ENCODE data around the gene IL24. TPM values are rescaled to one million over a fixed set of nuclear protein-coding genes. Genes with fewer than 3 reads are reported as not detected.
A peak's percentile ranks its signal among the peaks of the same experiment; 100 is the strongest.

The IL24 gene
- total RNA-seq, 1 donor from 2014 or later = not detected

GRCh38 chr1:206863266-206863665 lies 34.0 kb upstream of the IL24 start:
- Histone ChIP-seq H3K4me1 (peaks cover 7% of the 10 kb centered on the region), H3K4me3 (no peak overlapping the region), H3K27ac (no peak overlapping the region), H3K27me3 (ENCODE audit: low read depth) (no peaks in the 10 kb centered on the region), H3K36me3 (no peaks in the 10 kb centered on the region), H3K9me3 (no peaks in the 10 kb centered on the region)
- no peak for ATAC-seq
- DNase-seq = no peak
- intact Hi-C loops (cut with DNase I) = loop anchor here (10.0 kb wide), 1 partner anchor 52 kb away; no protein-coding TSS in a partner anchor
- no peak for TF ChIP-seq CTCF (IDR thresholded peaks at IDR 0.05)

GRCh38 chr1:206864939-206865671 lies 32.1 kb upstream of the IL24 start, which contains the start of gene IL20:
Gene IL20, plus strand, starts transcription at chr1:206865623. Its CDS starts 230 bp downstream, at chr1:206865853.
- Histone ChIP-seq H3K27ac (peak within 1 kb of the TSS; percentile 38), H3K4me3 (no peak within 1 kb of the TSS), H3K4me1 (peaks cover 7% of the 10 kb centered on the region), H3K9me3 (no peaks in the 10 kb centered on the region), H3K27me3 (ENCODE audit: low read depth) (no peaks in the 10 kb centered on the region), H3K36me3 (no peaks in the 10 kb centered on the region)
- intact Hi-C loops (cut with DNase I) = loop anchor here (10.0 kb wide), 1 partner anchor 50 kb away; no protein-coding TSS in a partner anchor
- peak; percentile 96 for ATAC-seq
- DNase-seq = peak; percentile 90
- TF ChIP-seq CTCF (IDR thresholded peaks at IDR 0.05) = peak; percentile 93

GRCh38 chr1:206866062-206866461 lies 31.2 kb upstream of the IL24 start:
- H3K27ac ChIP-seq = no peak overlapping the region
- no peak for DNase-seq
- H3K27me3 ChIP-seq (ENCODE audit: low read depth) = no peaks in the 10 kb centered on the region
- no peaks in the 10 kb centered on the region for H3K9me3 ChIP-seq
- H3K4me1 ChIP-seq = peaks cover 7% of the 10 kb centered on the region
- no peak overlapping the region for H3K4me3 ChIP-seq
- ATAC-seq = no peak
- TF ChIP-seq CTCF (IDR thresholded peaks at IDR 0.05) = no peak
- H3K36me3 ChIP-seq = no peaks in the 10 kb centered on the region
- intact Hi-C loops (cut with DNase I) = loop anchor here (10.0 kb wide), 1 partner anchor 49 kb away; no protein-coding TSS in a partner anchor

GRCh38 chr1:206867239-206867638 lies 30.0 kb upstream of the IL24 start:
- Histone ChIP-seq H3K4me1 (peaks cover 7% of the 10 kb centered on the region), H3K27ac (no peak overlapping the region), H3K27me3 (ENCODE audit: low read depth) (no peaks in the 10 kb centered on the region), H3K9me3 (no peaks in the 10 kb centered on the region), H3K4me3 (no peak overlapping the region), H3K36me3 (no peaks in the 10 kb centered on the region)
- DNase-seq (no peak), ATAC-seq (no peak)
- intact Hi-C loops (cut with DNase I) = loop anchor here (10.0 kb wide), 1 partner anchor 48 kb away; no protein-coding TSS in a partner anchor
- no peak for TF ChIP-seq CTCF (IDR thresholded peaks at IDR 0.05)

- no peaks in the 10 kb centered on the region for H3K27me3 ChIP-seq (ENCODE audit: low read depth)
- H3K36me3 ChIP-seq = no peaks in the 10 kb centered on the region
- intact Hi-C loops (cut with DNase I) = loop anchor here (10.0 kb wide), 1 partner anchor 47 kb away; no protein-coding TSS in a partner anchor
- TF ChIP-seq CTCF (IDR thresholded peaks at IDR 0.05) = no peak
- H3K9me3 ChIP-seq = no peaks in the 10 kb centered on the region
- DNase-seq = no peak
- no peak overlapping the region for H3K27ac ChIP-seq
- H3K4me3 ChIP-seq = no peak overlapping the region
- peaks cover 7% of the 10 kb centered on the region for H3K4me1 ChIP-seq
- no peak for ATAC-seq
Observed at GRCh38 chr1:206867716-206868115, 29.5 kb upstream of the IL24 start.
